BLaER1 (cell line): ENCODE data around the gene UFSP2.
A peak's percentile ranks its signal among the peaks of the same experiment; 100 is the strongest.

Experiments
- H3K27ac ChIP-seq: shearing (Covaris generic); formaldehyde crosslinking; 2 replicates; pipeline ENCODE4 v1.8.1; 2022
- H3K27me3 ChIP-seq: shearing (Covaris generic); formaldehyde crosslinking; 2 replicates; pipeline ENCODE4 v1.8.1; 2022
- H3K36me3 ChIP-seq: shearing (Covaris generic); formaldehyde crosslinking; 2 replicates; pipeline ENCODE4 v1.8.1; 2022
- H3K4me1 ChIP-seq: shearing (Covaris generic); formaldehyde crosslinking; 2 replicates; pipeline ENCODE4 v1.8.1; 2022
- H3K4me2 ChIP-seq: shearing (Covaris generic); formaldehyde crosslinking; 2 replicates; pipeline ENCODE4 v1.8.1; 2022
- H3K4me3 ChIP-seq: shearing (Covaris generic); formaldehyde crosslinking; 2 replicates; pipeline ENCODE4 v1.8.1; 2022
- H3K9ac ChIP-seq: shearing (Covaris generic); formaldehyde crosslinking; 2 replicates; pipeline ENCODE4 v1.8.1; 2022
- H3K9me3 ChIP-seq: shearing (Covaris generic); formaldehyde crosslinking; 2 replicates; pipeline ENCODE4 v1.8.1; 2022
- H4K20me1 ChIP-seq: shearing (Covaris generic); formaldehyde crosslinking; 2 replicates; pipeline ENCODE4 v1.8.1; 2022
- Cebpa-rat ChIP-seq: shearing (Covaris generic); IDR thresholded peaks from 2 replicates; pipeline ENCODE4 v1.8.1; 2022

UFSP2 gene

GRCh38 chr4:185405296-185405999 is 20.3 kb downstream of the UFSP2 start:
- Histone ChIP-seq H3K4me2 (no peak overlapping the region), H3K4me1 (no peaks in the 10 kb centered on the region), H3K4me3 (no peak overlapping the region), H3K9me3 (no peaks in the 10 kb centered on the region), H4K20me1 (no peaks in the 10 kb centered on the region), H3K27ac (no peak overlapping the region), H3K36me3 (peaks cover 62% of the 10 kb centered on the region), H3K9ac (no peak overlapping the region), H3K27me3 (no peaks in the 10 kb centered on the region)
- TF ChIP-seq Cebpa-rat = no peak

GRCh38 chr4:185404031-185404430 is 21.7 kb downstream of the UFSP2 start:
- H3K9me3 ChIP-seq = no peaks in the 10 kb centered on the region
- H3K27ac ChIP-seq = no peak overlapping the region
- H3K4me1 ChIP-seq = peaks cover 14% of the 10 kb centered on the region; the same call in 1 of the 2 replicates
- H3K4me3 ChIP-seq = no peak overlapping the region
- H3K9ac ChIP-seq = no peak overlapping the region
- no peak for TF ChIP-seq Cebpa-rat
- H3K4me2 ChIP-seq = no peak overlapping the region
- no peaks in the 10 kb centered on the region for H4K20me1 ChIP-seq
- peaks cover 68% of the 10 kb centered on the region for H3K36me3 ChIP-seq
- H3K27me3 ChIP-seq = no peaks in the 10 kb centered on the region

- H3K27ac ChIP-seq = no peak overlapping the region
- no peaks in the 10 kb centered on the region for H3K27me3 ChIP-seq
- peak overlapping the region; percentile 90; the same call in 1 of the 2 replicates for H3K4me2 ChIP-seq
- H3K9me3 ChIP-seq = no peaks in the 10 kb centered on the region
- peaks cover 41% of the 10 kb centered on the region for H3K36me3 ChIP-seq
- peaks cover 5% of the 10 kb centered on the region; the same call in 1 of the 2 replicates for H4K20me1 ChIP-seq
- no peak overlapping the region for H3K9ac ChIP-seq
- H3K4me3 ChIP-seq = no peak overlapping the region
- no peak for TF ChIP-seq Cebpa-rat
- H3K4me1 ChIP-seq = peaks cover 45% of the 10 kb centered on the region
Measured at GRCh38 chr4:185399466-185399865, 26.3 kb downstream of the UFSP2 start.

GRCh38 chr4:185398618-185399017 is 27.1 kb downstream of the UFSP2 start:
- Histone ChIP-seq H4K20me1 (peaks cover 5% of the 10 kb centered on the region; the same call in 1 of the 2 replicates), H3K36me3 (peaks cover 35% of the 10 kb centered on the region), H3K4me2 (peak overlapping the region; percentile 90; the same call in 1 of the 2 replicates), H3K27ac (no peak overlapping the region), H3K4me3 (no peak overlapping the region), H3K4me1 (peaks cover 54% of the 10 kb centered on the region), H3K9ac (no peak overlapping the region), H3K27me3 (no peaks in the 10 kb centered on the region), H3K9me3 (no peaks in the 10 kb centered on the region)
- no peak for TF ChIP-seq Cebpa-rat

GRCh38 chr4:185396724-185397385 is 28.9 kb downstream of the UFSP2 start, which contains the start of gene ANKRD37:
Gene ANKRD37 (plus strand): TSS chr4:185396841. CDS start chr4:185396924, 83 bp downstream.
- H3K27me3 ChIP-seq = no peaks in the 10 kb centered on the region
- H3K4me3 ChIP-seq = peak within 1 kb of the TSS; percentile 93

GRCh38 chr4:185395956-185396723 is 29.6 kb downstream of the UFSP2 start:
- H3K27me3 ChIP-seq = no peaks in the 10 kb centered on the region
- H3K4me1 ChIP-seq = peaks cover 72% of the 10 kb centered on the region
- H3K36me3 ChIP-seq = peaks cover 18% of the 10 kb centered on the region
- peak overlapping the region; percentile 88 for H3K27ac ChIP-seq
- H3K9ac ChIP-seq = peak overlapping the region; percentile 84
- peaks cover 5% of the 10 kb centered on the region; the same call in 1 of the 2 replicates for H4K20me1 ChIP-seq
- H3K9me3 ChIP-seq = no peaks in the 10 kb centered on the region
- H3K4me3 ChIP-seq = peak overlapping the region; percentile 93
- H3K4me2 ChIP-seq = peak overlapping the region; percentile 90
- TF ChIP-seq Cebpa-rat = no peak

More at GRCh38 chr4:185396724-185397385, 28.9 kb downstream of the UFSP2 start, which contains the start of gene ANKRD37:
- Histone ChIP-seq H3K27ac (peak within 1 kb of the TSS; percentile 88), H3K36me3 (peaks cover 23% of the 10 kb centered on the region), H3K9me3 (no peaks in the 10 kb centered on the region), H3K4me2 (peak within 1 kb of the TSS; percentile 90), H3K4me1 (peaks cover 71% of the 10 kb centered on the region), H3K9ac (peak within 1 kb of the TSS; percentile 84), H4K20me1 (peaks cover 5% of the 10 kb centered on the region; the same call in 1 of the 2 replicates)
- TF ChIP-seq Cebpa-rat = no peak

- Histone ChIP-seq H3K36me3 (peaks cover 14% of the 10 kb centered on the region), H3K27ac (peak within 1 kb of the TSS; percentile 88), H3K9me3 (no peaks in the 10 kb centered on the region), H4K20me1 (peaks cover 5% of the 10 kb centered on the region; the same call in 1 of the 2 replicates), H3K4me2 (peak within 1 kb of the TSS; percentile 90), H3K9ac (peak within 1 kb of the TSS; percentile 84), H3K4me1 (peaks cover 72% of the 10 kb centered on the region), H3K4me3 (peak within 1 kb of the TSS; percentile 93), H3K27me3 (no peaks in the 10 kb centered on the region)
- TF ChIP-seq Cebpa-rat = no peak
Measured at GRCh38 chr4:185395238-185395955, 30.4 kb downstream of the UFSP2 start, which contains the start of gene LRP2BP. Gene LRP2BP (minus strand): TSS chr4:185395924. CDS start chr4:185378186, 17,738 bp downstream.

- peaks cover 65% of the 10 kb centered on the region for H3K4me1 ChIP-seq
- H3K27ac ChIP-seq = peak overlapping the region; percentile 88; the same call in 1 of the 2 replicates
- no peaks in the 10 kb centered on the region for H3K9me3 ChIP-seq
- no peak for TF ChIP-seq Cebpa-rat
- H3K9ac ChIP-seq = peak overlapping the region; percentile 84
- H3K36me3 ChIP-seq = peaks cover 7% of the 10 kb centered on the region
- H3K4me3 ChIP-seq = peak overlapping the region; percentile 93
- H4K20me1 ChIP-seq = peaks cover 5% of the 10 kb centered on the region; the same call in 1 of the 2 replicates
- no peaks in the 10 kb centered on the region for H3K27me3 ChIP-seq
- H3K4me2 ChIP-seq = peak overlapping the region; percentile 90
Measured at GRCh38 chr4:185394568-185395237, 31.1 kb downstream of the UFSP2 start.
